Astrocyte (in vitro differentiated cells and primary cell): ENCODE measurements around the gene COG7. TPM values are rescaled to one million over a fixed set of nuclear protein-coding genes. Genes with fewer than 3 reads are reported as not detected.
"Not testable (repeated sequence)": the region's sequence is repeated elsewhere in the genome, so short reads cannot be mapped to it uniquely, and the experiment has no call there.

Source experiments
- DNase-seq: peaks from one replicate; pipeline ENCODE4 v3.0.0-alpha.2; 2010; ENCODE audit warnings: low read depth
- FAIRE-seq: peaks from 2 replicates; lab custom pipeline; 2011; peaks lifted over from hg19 to GRCh38; lab: Jason Lieb, UNC
- H2AFZ ChIP-seq: 2 replicates; pipeline ENCODE4 v1.6.0; 2012; ENCODE audit warnings: low read depth, low read length, inconsistent platforms
- H3K27ac ChIP-seq: 2 replicates; pipeline ENCODE4 v1.5.1; 2011; ENCODE audit warnings: low read depth, low read length, inconsistent platforms
- H3K27me3 ChIP-seq: 2 replicates; pipeline ENCODE4 v1.6.0; 2011; ENCODE audit warnings: low read length, inconsistent platforms; ENCODE audit not compliant: insufficient read depth
- H3K36me3 ChIP-seq: 2 replicates; pipeline ENCODE4 v1.5.1; 2011; ENCODE audit warnings: low read length, inconsistent platforms; ENCODE audit not compliant: insufficient read depth
- H3K4me1 ChIP-seq: 2 replicates; pipeline ENCODE4 v1.5.1; 2011; ENCODE audit warnings: low read length, inconsistent platforms; ENCODE audit not compliant: insufficient read depth
- H3K4me2 ChIP-seq: 2 replicates; pipeline ENCODE4 v1.6.0; 2012; ENCODE audit warnings: low read length, inconsistent platforms
- H3K4me3 ChIP-seq: 2 replicates; pipeline ENCODE4 v1.5.1; 2011; ENCODE audit warnings: low read depth, mild to moderate bottlenecking, low read length, inconsistent platforms; ENCODE audit not compliant: insufficient read depth
- H3K79me2 ChIP-seq: 2 replicates; pipeline ENCODE4 v1.6.0; 2012; ENCODE audit warnings: mild to moderate bottlenecking, low read length, inconsistent platforms; ENCODE audit not compliant: insufficient read depth
- H3K9ac ChIP-seq: 2 replicates; pipeline ENCODE4 v1.6.0; 2012; ENCODE audit warnings: mild to moderate bottlenecking, low read length, inconsistent platforms
- H3K9me3 ChIP-seq: 2 replicates; pipeline ENCODE4 v1.5.1; 2012; ENCODE audit warnings: low read depth, mild to moderate bottlenecking, low read length, inconsistent platforms; ENCODE audit not compliant: insufficient read depth
- H4K20me1 ChIP-seq: 2 replicates; pipeline ENCODE4 v1.6.0; 2012; ENCODE audit warnings: low read length, inconsistent platforms; ENCODE audit not compliant: insufficient read depth
- H3K27ac Mint-ChIP-seq: one replicate; pipeline ENCODE4 v1.8.0; 2021; ENCODE audit warnings: mild to moderate bottlenecking, mixed read lengths; ENCODE audit not compliant: unreplicated experiment
- H3K27me3 Mint-ChIP-seq: one replicate; pipeline ENCODE4 v1.8.0; 2021; ENCODE audit warnings: low read depth, mixed read lengths; ENCODE audit not compliant: unreplicated experiment
- H3K36me3 Mint-ChIP-seq: one replicate; pipeline ENCODE4 v1.8.0; 2021; ENCODE audit warnings: low read depth, mixed read lengths; ENCODE audit not compliant: unreplicated experiment
- H3K4me1 Mint-ChIP-seq: one replicate; pipeline ENCODE4 v1.8.0; 2021; ENCODE audit warnings: low read depth, mixed read lengths; ENCODE audit not compliant: unreplicated experiment
- H3K4me3 Mint-ChIP-seq: one replicate; pipeline ENCODE4 v1.8.0; 2021; ENCODE audit warnings: mild to moderate bottlenecking, moderate library complexity, mixed read lengths; ENCODE audit not compliant: unreplicated experiment
- H3K9me3 Mint-ChIP-seq: one replicate; pipeline ENCODE4 v1.8.0; 2021; ENCODE audit warnings: mild to moderate bottlenecking, mixed read lengths; ENCODE audit not compliant: unreplicated experiment
- EZH2 ChIP-seq: IDR thresholded peaks from 2 replicates; pipeline ENCODE4 v1.6.1; 2012; ENCODE audit warnings: mild to moderate bottlenecking, low read length, inconsistent platforms; ENCODE audit not compliant: insufficient read depth
- total RNA-seq: library from RNA; stranded (reverse); gene quantifications from 2 replicates; pipeline ENCODE4 v1.2.1, GENCODE V29; 2021
- TF ChIP-seq, protein P1 (sequence below): IDR thresholded peaks from 2 replicates; pipeline ENCODE4 v1.5.1; 2011; ENCODE audit warnings: low read depth, mild to moderate bottlenecking, inconsistent platforms, low read length, moderate library complexity; ENCODE audit not compliant: insufficient read depth

The COG7 gene
- total RNA-seq, 1 donor from 2014 or later: 19.8 TPM

DNA sequence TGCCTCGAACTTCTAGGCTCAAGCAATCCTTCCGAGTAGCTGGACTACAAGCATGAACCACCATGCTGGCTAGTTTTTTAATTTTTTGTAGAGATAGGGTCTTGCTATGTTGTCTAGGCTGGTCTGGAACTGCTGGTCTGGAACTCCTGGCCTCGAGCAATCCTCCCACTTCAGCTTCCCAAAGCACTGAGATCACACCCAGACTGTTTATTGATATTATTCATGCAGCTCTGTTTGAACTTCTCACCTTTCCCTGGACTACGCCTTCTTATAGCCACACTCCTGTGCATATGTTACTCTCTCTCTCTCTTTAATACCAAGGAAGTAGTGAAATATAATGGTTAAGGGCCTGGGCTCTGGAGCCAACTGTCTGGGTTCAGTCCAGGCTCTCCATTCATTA is 4.6 kb downstream of the COG7 start:
- Histone ChIP-seq H3K9me3 (no peaks in the 10 kb centered on the region), H3K27ac (no peak overlapping the region), H3K36me3 (peaks cover 8% of the 10 kb centered on the region), H2AFZ (no peak overlapping the region), H3K9ac (no peak overlapping the region), H3K27me3 (no peaks in the 10 kb centered on the region), H3K79me2 (peaks cover 37% of the 10 kb centered on the region), H3K4me2 (peak overlapping the region; percentile 10), H3K4me3 (no peak overlapping the region), H4K20me1 (peaks cover 20% of the 10 kb centered on the region), H3K4me1 (peaks cover 7% of the 10 kb centered on the region)
- DNase-seq (peak; percentile 64), FAIRE-seq (no peak)
- Mint-ChIP-seq H3K9me3 (no peaks in the 10 kb centered on the region), H3K4me1 (peaks cover 5% of the 10 kb centered on the region), H3K4me3 (no peak overlapping the region), H3K27me3 (no peaks in the 10 kb centered on the region), H3K27ac (no peak overlapping the region), H3K36me3 (peaks cover 10% of the 10 kb centered on the region)
- TF ChIP-seq EZH2: no peak
- TF ChIP-seq, protein P1, sequence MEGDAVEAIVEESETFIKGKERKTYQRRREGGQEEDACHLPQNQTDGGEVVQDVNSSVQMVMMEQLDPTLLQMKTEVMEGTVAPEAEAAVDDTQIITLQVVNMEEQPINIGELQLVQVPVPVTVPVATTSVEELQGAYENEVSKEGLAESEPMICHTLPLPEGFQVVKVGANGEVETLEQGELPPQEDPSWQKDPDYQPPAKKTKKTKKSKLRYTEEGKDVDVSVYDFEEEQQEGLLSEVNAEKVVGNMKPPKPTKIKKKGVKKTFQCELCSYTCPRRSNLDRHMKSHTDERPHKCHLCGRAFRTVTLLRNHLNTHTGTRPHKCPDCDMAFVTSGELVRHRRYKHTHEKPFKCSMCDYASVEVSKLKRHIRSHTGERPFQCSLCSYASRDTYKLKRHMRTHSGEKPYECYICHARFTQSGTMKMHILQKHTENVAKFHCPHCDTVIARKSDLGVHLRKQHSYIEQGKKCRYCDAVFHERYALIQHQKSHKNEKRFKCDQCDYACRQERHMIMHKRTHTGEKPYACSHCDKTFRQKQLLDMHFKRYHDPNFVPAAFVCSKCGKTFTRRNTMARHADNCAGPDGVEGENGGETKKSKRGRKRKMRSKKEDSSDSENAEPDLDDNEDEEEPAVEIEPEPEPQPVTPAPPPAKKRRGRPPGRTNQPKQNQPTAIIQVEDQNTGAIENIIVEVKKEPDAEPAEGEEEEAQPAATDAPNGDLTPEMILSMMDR: no peak

DNA sequence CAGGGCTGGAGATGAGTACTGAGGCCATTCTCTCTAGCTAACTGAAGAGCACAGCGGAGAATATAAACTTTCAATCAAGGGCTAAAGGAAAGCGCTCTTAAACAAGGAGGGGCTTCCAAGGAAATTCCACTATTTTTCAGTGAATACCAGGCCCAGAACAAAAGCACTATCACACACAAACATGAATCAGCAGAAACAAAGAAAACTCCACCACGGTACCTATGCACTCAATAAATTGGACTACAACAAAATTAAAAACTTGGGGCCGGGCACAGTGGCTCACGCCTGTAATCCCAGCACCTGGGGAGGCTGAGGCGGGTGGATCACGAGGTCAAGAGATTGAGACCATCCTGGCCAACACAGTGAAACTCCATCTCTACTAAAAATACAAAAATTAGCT is 15.4 kb downstream of the COG7 start:
- H3K36me3 ChIP-seq: peaks cover 20% of the 10 kb centered on the region
- not testable (repeated sequence) for H3K9ac ChIP-seq, H3K27ac Mint-ChIP-seq, FAIRE-seq, H3K9me3 ChIP-seq, H3K27ac ChIP-seq, H3K27me3 Mint-ChIP-seq, H3K4me3 ChIP-seq, H3K27me3 ChIP-seq, H3K9me3 Mint-ChIP-seq, H3K4me1 ChIP-seq, H3K4me2 ChIP-seq, DNase-seq, H2AFZ ChIP-seq, H3K4me3 Mint-ChIP-seq, H3K79me2 ChIP-seq, H3K4me1 Mint-ChIP-seq
- H3K36me3 Mint-ChIP-seq: peaks cover 19% of the 10 kb centered on the region
- H4K20me1 ChIP-seq: peaks cover 31% of the 10 kb centered on the region

GRCh38 chr16:23436951-23437350 is 16.0 kb downstream of the COG7 start:
- DNase-seq (no peak), FAIRE-seq (no peak)
- Mint-ChIP-seq H3K27me3 (no peaks in the 10 kb centered on the region), H3K9me3 (no peaks in the 10 kb centered on the region), H3K4me3 (no peak overlapping the region), H3K36me3 (peaks cover 19% of the 10 kb centered on the region), H3K27ac (no peak overlapping the region), H3K4me1 (no peaks in the 10 kb centered on the region)
- no peaks in the 10 kb centered on the region for H3K4me1 ChIP-seq
- H2AFZ ChIP-seq: no peak overlapping the region
- no peak overlapping the region for H3K4me2 ChIP-seq
- H3K9me3 ChIP-seq: no peaks in the 10 kb centered on the region
- no peak for TF ChIP-seq EZH2
- TF ChIP-seq, protein P1: no peak
- H3K4me3 ChIP-seq: no peak overlapping the region
- no peak overlapping the region for H3K9ac ChIP-seq
- H3K36me3 ChIP-seq: peaks cover 22% of the 10 kb centered on the region
- no peak overlapping the region for H3K27ac ChIP-seq
- no peaks in the 10 kb centered on the region for H3K27me3 ChIP-seq
- H3K79me2 ChIP-seq: no peaks in the 10 kb centered on the region
- peaks cover 31% of the 10 kb centered on the region for H4K20me1 ChIP-seq
